HG03442 (cell line): ENCODE data around the gene WNT9A.

ENCODE experiments used
- ATAC-seq: cut with Tn5 transposase; IDR thresholded peaks from one replicate; pipeline ENCODE4 v1.9.1; 2021; ENCODE audit warnings: mild to moderate bottlenecking, moderate library complexity; ENCODE audit not compliant: unreplicated experiment

Gene WNT9A

DNA sequence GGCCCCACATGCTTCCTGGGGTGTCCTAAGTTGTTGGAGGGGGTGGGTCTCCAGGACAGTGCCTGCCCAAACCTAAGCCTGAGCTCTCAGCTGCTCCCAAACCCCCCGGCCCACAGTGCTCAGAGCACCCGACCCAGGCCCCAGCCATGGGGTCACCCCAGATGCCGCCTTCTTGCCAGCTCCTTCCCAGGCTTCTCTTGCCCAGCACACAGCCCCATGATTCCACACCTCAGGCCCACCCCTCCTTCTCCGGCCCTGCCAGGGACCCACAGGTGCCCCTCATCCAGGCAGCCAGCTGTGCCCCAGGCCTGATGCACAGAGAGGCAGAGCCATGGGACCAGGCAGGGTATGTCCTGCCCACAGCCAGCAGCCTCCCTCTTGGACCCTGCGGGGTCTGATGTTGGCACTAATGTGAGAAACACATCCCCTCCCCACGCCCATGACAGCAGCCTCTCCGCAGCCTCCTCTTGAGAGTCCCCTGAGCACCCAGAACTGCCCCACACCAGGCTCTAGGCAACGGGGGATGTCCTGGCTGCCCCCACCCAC, 4.9 kb downstream of the WNT9A start:
- no peak for ATAC-seq

DNA sequence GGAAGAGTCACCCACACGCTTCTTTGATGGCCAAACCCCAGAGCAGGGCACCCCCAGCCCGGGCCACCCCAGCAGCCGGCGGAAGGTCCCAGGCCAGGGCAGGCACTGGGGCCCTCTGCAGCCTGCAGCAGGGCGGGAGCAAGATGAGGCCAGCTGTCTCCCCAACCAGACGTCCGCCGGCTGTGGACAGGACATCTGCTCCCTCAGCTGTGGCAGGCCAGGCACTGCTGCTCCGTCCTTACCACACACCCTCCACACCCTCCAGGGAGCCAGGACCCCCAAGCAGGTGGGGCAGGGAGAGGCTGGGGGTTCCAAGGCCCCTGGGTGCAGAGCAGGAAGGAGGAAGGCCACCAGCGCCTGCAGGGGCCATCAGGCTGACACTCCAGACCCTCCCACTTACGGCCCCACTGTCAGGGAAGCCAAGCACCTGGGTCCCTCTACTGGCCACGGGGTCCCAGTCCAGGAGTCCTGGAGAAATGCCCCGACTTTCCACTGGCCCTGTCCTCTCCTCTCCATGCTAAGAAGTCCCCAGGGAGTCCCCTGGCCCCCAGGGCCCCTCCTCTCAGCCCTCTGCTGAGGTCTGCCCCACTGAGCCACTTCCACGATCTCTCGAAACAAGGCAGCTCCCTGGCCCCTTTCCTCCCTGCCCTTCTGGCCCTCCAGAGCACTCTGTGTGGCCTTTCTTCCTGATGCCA, 5.6 kb downstream of the WNT9A start:
- ATAC-seq: no peak

DNA sequence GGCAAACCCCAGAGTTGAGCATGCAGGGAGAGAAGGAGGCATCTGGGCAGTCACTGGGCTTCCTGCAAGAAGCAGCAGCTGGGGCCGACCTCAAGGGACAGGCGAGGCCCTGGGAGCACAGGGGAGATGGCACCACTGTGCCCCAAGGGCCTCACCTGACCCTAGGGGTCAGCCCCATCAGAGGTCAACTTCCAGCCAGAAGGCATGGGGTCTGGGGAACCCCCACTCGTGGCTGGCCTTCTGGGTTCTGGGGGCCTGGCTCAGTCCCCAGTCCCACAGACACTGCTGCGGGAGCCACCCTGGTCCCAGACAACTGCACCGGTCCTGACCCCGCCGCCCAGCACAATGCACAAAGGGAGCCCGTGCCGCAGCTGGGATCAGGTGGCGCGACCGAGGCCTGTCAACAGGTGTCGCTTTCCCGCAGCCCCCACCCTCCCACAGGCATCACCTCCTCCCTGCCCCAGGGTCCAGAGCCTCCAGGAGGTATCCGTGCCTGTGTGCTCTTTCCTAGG, 6.2 kb downstream of the WNT9A start:
- ATAC-seq: no peak

DNA sequence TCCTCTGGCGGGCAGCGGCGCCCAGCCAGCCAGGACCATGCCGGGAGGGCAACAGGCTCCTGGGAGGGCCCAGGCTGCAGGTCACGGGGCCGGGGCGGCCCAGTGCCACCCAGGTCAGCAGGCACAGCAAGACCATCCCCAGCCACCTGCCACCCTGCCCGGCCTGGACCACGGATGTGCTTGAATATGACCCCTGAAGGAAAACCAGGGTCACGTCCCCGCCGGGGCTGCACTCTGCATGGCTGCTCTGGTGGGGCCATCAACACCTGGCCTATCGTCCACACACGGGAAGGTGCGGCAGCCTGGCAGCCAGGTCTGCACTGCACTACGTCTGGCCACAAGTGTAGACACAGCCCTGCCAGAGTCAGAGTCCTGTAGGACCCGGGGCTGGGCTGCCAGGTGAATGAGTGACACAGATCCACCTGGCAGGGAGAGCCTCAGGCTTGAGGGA, 6.9 kb downstream of the WNT9A start:
- no peak for ATAC-seq

DNA sequence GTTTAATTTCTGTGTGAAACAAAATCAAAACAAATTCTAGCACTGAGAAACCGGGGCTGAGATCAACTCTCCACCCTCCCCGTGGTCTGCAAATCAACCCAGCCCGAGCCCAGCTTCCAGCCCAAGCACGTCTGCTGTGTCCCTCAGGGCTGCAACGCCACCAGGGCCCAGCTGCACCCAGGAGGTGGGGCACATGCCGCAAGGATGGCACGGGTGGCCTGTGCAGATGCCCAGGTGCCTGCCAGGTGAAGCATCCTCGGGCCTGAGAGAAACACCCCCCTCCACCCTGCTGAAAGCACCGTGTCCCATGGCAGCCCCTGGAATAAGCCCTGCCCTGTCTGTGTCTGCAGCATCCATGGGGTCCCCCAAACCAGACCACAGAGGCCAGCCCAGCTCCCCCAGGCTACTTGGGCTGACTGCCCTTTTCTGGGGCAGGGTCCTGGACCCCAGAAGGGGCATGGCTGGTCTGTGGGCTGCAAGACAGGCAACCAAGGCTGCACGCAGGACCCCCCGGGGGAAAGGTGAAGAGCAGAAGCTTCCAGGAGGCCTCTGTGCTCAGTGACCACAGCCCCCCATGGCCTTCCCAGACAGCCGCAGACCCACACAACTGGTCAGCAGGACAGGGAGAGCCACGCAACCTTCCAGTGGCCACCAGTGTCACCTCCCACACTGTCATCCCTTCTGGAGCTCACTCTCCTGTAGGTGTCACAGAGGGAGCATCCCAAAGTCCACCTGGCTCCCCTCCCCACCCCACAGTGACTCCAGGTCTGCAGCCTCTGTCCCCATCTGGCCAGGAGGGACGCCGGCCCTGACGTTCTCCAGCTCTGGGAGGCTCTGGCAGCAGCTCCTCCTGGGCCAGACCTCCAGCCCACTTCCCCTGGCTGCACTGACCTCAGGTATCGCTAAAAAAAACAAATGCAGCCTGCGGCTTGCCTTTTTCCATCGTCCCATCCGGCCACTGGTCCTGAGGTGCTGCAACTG, 7.7 kb downstream of the WNT9A start:
- no peak for ATAC-seq

DNA sequence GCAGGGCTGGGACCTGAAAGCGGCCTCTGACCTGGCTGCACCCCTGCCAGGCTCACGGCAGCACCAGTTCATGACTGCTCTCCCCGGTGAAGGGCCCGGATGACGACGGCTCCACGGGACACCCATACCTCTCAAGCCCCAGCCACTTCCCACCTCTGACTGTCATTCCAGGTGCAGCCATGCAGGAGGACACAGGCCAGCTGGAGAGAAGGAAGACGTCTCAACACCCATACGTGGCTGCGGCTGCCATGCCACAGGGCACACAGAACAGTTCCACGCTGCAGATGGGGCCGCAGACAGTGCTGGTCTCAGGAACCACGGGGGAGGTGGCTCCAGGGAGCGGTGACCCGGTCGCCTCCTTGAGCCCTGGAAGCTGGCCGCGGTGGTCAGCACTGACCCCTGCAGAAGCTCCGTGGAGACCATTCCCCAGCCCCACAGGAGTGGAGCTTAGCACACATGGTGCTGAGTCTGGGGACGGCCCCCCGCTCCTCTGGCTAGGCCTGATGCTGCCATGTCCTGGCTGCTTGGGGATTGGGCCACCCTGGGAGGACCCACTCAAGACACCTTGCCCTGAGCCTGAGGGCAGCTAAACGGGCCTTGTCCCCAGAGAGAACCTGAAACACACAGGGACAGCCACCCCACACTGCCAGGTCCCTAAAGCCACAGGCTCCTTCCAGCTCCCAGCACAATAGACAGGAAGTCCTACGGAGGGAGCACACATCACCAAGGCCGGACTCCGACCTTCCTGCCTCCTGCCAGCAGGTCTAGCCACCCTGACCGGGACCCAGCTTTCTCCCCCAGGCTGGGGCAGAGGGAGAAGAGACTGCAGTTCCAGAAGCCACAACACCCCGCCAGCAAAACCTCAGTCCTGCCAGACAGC, 8.6 kb downstream of the WNT9A start:
- no peak for ATAC-seq

DNA sequence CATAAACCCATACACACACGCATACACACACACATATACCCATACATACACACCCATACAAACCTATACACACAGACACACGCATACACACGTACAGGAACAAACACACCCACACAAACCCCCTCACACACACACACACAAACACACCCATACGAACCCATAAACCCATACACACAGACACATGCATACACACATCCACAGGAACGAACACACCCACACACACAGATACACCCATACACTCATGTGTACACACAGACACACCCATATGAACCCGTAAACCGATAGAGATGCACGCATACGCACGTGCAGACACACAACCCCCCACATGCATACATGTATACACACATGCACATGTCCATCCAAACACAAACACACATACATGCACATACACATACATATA, 9.5 kb downstream of the WNT9A start:
- no peak for ATAC-seq

DNA sequence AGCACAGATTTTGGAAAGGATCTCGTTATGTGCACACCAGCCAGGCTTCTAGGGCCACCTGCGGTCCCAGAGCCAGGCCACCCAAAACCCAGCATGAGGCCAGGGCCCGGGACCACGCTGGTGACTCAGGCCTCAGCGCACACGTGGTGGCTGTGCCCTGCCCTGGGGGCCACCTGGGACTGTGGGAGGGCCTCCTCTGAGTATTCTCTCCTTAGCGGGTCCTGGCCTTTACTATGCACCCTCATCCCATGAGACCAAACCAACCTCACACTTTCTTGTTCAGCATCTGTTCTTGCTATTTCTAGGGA, 9.9 kb downstream of the WNT9A start:
- no peak for ATAC-seq

DNA sequence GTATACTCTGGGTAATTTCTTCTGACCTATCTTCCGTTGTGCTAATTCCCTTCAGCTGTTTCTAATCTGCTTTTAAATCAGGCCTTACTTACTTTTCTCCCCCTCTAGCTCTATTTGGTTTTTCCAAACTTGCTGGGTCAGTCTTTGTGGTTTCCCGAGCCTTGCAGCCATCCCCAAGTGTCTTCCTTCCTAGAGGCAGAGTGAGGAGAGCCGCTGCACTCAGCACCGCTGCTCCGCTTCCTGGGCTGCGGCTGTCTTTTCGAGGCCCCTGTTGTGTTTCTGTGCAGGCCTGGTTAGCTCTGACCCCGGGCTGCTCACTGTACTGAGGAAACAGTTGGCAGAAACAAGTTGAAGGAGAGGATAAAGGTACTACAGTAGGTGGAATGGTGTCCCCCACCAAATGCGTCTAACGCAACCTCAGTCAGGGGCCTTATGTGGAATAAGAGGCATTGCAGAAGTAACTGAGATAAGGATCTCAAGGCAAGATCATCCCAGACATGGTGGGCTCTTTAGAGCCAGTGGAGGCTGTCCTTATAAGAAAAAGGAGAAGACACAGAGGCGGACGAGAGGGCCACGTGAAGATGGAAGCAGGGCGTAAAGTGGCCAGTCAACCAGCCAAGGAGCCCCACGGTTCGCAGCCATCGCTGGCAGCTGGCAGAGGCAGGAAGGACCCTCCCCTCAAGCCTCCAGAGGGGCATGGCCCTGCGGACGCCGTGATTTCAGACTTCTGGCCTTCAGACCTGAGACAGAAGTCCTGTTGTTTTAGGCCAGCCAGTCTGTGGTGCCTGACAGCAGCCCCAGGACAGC, 10.5 kb downstream of the WNT9A start:
- no peak for ATAC-seq

DNA sequence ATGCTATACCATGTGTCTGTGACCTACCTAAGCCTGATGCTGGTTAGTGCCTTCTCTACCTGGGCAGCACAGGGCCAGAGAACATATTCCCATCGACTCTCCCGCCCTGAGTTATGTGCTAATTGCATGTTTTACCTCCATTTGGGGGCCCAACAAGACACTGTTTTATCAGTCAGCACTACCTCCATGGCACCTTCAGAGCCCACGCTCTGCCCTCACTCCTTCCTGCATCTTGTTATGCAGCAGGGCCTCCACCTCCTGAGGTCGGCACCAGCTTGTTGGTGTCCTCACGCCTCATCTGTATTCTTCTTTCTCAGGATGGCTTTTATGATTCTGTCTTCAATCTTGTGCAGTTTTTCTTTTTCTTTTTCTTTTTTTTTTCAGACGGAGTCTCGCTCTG, 11.9 kb downstream of the WNT9A start:
- ATAC-seq: no peak

DNA sequence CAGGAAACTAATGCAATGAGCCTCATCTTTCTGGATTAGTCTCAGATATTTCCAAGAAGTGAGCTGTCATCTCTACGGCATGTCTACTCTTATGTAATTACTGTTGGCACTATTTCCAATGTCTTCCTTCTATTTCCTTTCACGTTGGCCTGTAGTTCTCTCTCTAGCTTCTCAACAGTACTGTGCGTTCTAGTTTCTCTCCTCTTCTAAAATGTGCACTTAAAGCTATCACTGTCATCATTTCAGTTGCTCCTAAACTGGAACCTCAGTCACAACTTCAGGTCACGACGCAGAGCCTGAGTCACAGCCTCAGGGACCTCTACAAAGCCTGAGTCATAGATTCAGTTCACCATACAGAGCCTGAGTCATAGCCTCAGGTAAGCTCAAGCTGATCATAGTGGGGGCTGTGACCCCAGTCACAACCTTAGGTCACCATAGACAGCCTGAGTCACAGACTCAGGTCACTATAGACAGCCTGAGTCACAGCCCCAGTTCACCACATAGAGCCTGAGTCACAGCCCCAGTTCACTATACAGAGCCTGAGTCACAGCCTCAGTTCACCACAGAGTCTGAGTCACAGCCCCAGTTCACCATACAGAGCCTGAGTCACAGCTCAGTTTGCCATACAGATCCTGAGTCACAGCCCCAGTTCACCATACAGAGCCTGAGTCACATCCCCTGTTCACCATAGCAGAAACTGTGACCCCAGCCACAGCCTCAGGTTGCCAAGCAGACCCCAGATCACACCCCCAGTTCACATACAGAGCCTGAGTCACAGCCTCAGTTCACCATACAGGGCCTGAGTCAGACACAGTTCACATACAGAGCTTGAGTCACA, 13.0 kb downstream of the WNT9A start:
- ATAC-seq: no peak

DNA sequence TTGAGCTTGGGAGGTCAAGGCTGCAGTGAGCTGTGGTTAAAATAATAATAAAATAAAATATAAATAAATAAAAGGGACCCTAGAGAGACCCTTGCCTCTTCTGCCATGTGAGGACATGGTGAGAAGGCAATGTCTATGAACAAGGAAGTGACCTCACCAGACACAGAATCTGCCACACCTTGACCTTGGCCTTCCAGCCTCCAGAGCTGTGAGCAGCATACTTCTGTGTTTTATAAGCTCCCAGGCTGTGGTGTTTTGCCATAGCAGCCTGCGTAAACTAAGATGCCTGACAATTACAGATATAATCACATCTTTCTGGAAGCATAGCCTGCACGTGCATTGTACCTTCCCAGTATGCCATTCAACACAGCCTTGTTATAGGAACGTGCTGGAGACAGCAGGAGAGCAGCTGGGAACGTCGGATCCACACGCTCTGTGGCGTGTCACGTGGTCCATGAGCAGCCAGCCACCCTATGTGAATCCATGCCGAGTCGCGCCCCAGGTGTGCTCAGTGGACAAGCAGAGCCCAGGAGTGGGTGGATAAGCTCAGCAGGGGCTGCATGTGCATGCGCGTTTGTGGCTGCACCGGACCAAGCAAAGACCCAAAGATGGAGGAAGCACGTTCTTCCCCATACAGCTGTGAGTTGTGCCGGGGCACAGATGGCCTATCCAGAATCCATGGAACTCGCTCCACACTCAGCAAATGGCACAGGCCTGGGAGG, 17.8 kb downstream of the WNT9A start:
- ATAC-seq: no peak

DNA sequence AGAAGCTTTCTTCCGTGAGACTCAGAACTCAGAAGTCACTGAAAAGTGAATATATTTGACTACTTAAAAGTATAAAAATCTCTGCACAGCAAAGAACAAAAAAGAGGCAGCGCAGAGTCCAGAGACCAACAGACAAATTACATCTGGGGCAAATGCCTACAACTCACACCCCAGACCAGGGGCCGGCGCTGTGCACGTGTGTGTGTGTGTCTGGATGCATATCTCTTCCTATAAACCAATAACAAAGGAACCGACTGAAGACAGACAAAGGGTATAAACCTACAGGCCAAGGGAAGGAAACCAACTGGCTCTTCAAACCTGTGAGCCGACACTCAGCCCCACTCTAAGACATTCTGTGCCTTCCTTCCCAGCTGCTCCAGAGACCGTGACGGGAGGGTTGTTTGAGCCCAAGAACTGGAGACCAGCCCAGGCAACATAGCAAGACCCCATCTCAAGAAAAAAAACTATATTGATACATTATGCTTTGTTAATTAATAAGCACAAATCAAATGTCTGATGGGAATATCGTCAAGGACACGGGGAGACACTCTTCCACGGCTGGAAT, 18.8 kb downstream of the WNT9A start:
- no peak for ATAC-seq

DNA sequence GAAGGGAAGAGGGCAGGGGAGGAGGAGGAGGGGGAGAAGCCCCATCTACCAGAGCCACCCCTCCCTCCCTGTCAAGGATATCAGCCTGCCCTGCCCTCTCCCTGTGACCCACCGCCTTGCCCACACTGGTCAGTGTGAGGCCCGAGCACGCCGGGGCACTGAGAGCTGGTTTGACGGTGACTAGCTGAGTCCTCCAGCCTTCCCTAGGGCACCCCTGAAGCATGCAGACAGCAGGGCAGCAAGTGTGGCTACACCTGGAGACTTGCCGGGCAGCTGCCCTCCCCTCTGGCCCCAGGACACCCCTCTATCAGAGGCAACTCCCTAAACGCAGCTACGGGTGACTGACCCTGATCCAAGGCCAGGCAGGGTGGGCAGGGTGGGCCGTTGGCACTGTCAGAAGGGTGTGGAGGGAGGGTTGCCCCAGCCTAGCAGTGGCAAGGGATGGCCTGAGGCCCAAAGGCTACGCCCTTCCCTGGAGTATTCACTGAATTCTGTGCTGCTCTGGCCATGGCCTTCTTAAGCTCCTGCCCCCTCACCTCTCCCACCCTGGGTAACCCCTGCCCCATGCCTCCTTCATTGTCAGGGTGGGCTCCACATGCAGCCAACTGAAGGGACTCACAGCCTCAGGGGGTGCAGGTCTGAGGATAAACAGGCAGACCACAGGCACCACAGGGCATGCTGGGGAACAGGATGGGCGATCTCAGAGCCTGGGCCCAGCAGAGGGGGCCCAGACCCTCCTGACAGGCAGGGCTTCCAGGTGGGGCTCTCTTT, 19.6 kb downstream of the WNT9A start:
- ATAC-seq: no peak

DNA sequence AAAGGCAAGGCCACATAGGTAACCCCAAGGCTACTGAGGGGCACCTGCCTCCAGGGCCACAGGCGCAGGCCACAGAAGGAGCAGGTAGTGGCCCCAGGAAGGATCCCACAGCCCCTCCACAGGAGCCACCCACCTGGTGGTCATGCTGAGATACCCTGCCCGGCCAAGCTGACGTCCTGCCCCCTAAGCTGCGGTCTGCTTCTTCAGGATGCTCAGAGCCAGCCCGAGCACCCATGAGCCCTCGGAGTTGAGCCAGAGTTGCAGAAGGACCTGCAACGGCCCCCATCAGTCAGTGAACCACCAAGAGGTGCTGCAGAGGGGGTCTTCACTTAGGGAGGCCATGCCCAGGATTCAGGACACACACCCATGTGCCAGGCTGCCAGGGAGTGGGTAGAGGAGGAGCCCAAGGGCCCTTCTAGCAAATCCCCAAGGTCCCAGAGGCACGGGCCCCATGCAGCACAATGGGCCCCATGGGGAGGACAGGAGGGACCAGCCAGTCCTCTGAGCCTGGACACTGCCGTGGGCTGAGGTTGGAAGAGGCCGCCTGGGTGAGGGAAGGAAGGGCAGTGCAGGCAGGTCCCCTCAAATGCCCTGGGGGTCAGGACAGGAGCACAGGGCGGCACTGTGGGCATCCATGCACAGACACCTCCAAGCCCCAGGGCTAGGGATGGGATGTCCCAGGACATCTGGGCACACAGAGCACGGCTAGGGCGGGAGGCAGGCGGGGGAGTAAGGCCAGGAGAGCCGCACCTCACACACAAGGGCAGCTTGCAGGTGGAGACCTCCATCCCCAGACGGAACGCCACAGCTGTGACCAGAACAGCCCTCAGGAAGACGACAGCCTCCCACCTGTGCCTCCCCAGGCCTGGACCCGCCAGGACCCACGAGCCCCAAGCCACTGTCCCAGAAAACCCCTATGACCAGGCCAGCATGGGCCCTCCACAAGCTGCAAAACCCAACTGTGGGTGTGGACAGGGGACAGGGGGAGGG, 20.5 kb downstream of the WNT9A start:
- no peak for ATAC-seq

DNA sequence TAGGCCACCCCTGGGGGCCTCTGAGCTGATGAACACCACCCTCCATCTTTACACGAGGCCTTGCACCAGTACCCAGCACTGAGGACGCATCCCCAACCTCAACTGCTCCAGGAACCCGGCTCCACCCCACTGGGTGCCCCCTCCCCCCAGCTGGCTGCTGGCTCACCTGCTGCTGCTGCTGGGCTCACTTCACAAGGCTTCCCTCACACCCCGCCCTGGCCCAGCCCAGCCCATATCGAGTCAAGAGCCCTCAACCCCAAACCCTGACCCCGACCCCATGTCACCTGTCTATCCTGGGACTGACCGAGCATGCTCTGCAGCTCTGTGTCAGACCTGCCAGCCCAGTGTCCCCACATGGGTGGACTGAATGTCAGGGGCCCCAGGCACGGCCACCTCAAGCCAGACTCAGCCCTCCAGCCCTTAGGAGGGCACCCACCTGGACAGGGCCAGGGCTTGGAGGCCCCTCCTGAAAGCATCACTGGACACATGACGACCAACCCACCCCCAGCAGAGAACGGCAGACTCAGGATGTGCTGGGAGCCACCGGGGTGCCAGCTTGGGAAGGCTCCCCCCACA, 21.4 kb downstream of the WNT9A start:
- ATAC-seq: no peak
